Panc1 (cell line): ENCODE results near the gene BTBD18. TPM values are rescaled to one million over a fixed set of nuclear protein-coding genes. Genes with fewer than 3 reads are reported as not detected.

Experiments used
- ATAC-seq: fragments of 200-7000 bp; cut with Tn5 transposase; 2 replicates; pipeline ENCODE4 v1.9.1; 2020; ENCODE audit warnings: mild to moderate bottlenecking, moderate library complexity
- BruUV-seq: library from RNA; stranded (reverse); fragments of 400-500 nt; replicated peaks from 2 replicates; lab custom pipeline; 2021; lab: Mats Ljungman, UMichigan
- CTCF ChIA-PET: fragments of 300-600 bp; sonication (Branson Sonifier 250); formaldehyde crosslinking; loops from one replicate; lab custom pipeline; 2022; ENCODE audit warnings: antibody characterized with exemption; lab: Charles Lee
- POLR2A ChIA-PET: fragments of 300-600 bp; sonication (Branson Sonifier 250); formaldehyde crosslinking; loops from one replicate; lab custom pipeline; 2022; ENCODE audit warnings: antibody characterized with exemption; lab: Charles Lee
- DNase-seq: peaks from one replicate; pipeline ENCODE4 v3.0.0-alpha.2; 2010; ENCODE audit warnings: low read depth, low spot score
- H3K27ac ChIP-seq: 2 replicates; pipeline ENCODE4 v1.5.1; 2011; ENCODE audit warnings: mild to moderate bottlenecking, low read length, inconsistent platforms
- H3K27me3 ChIP-seq: fragments of 200-500 bp; sonication (Bioruptor generic); 2 replicates; pipeline ENCODE4 v1.6.0; 2014; ENCODE audit warnings: low read length, inconsistent platforms; ENCODE audit not compliant: control insufficient read depth, insufficient read depth
- H3K36me3 ChIP-seq: fragments of 200-500 bp; sonication (Bioruptor generic); 2 replicates; pipeline ENCODE4 v1.5.1; 2014; ENCODE audit warnings: inconsistent platforms, mild to moderate bottlenecking, low read length, moderate library complexity; ENCODE audit not compliant: control insufficient read depth, insufficient read depth
- H3K4me1 ChIP-seq: 2 replicates; pipeline ENCODE4 v1.5.1; 2011; ENCODE audit warnings: inconsistent platforms, mild to moderate bottlenecking, low read length, moderate library complexity; ENCODE audit not compliant: control insufficient read depth, insufficient read depth
- H3K4me3 ChIP-seq, 2 experiments: 2 replicates each; pipeline ENCODE4 v1.5.1; 2011 to 2012; ENCODE audit warnings: low read depth in 2 of 2, low read length in 2 of 2, mild to moderate bottlenecking in 2 of 2, inconsistent platforms in 1 of 2, moderate library complexity in 1 of 2
- H3K9me3 ChIP-seq: fragments of 200-500 bp; sonication (Bioruptor generic); 2 replicates; pipeline ENCODE4 v1.5.1; 2014; ENCODE audit warnings: low read depth, mild to moderate bottlenecking, inconsistent platforms, low read length, moderate library complexity; ENCODE audit not compliant: control insufficient read depth, insufficient read depth
- POLR2AphosphoS5 ChIP-seq: IDR thresholded peaks from 2 replicates; pipeline ENCODE4 v1.6.1; 2012; ENCODE audit warnings: mild to moderate bottlenecking, low read depth, low read length, moderate library complexity
- SIN3A ChIP-seq: IDR thresholded peaks from 2 replicates; pipeline ENCODE4 v1.6.1; 2012; ENCODE audit warnings: low read depth, mild to moderate bottlenecking, low read length, moderate library complexity, borderline replicate concordance; ENCODE audit not compliant: insufficient read depth
- TCF7L2 ChIP-seq: IDR thresholded peaks from 2 replicates; pipeline ENCODE4 v1.6.1; 2011; ENCODE audit warnings: mild to moderate bottlenecking, low read depth, low read length, inconsistent platforms
- in situ Hi-C: cut with HindIII; loops from 2 replicates; pipeline ENCODE4 v1.10.0; 2016; ENCODE audit warnings: low sequenced_read_pairs, low pct_unique_long_range_greater_than_20kb
- intact Hi-C: fragments of 100-400 bp; cut with micrococcal nuclease; formaldehyde crosslinking; loops from one replicate; pipeline ENCODE4 v1.10.0; 2022; ENCODE audit not compliant: unreplicated experiment
- total RNA-seq: library from RNA; stranded (reverse); gene quantifications from one replicate; pipeline ENCODE4 v1.2.1, GENCODE V29; 2021; ENCODE audit not compliant: unreplicated experiment
- TF ChIP-seq, protein P1 (sequence below), 2 experiments: IDR thresholded peaks; 2 replicates each; pipeline ENCODE4 v1.6.1; 2011 to 2012; ENCODE audit warnings: low read depth in 2 of 2, control low read depth in 1 of 2, low read length in 1 of 2, mild to moderate bottlenecking in 1 of 2, moderate library complexity in 1 of 2; ENCODE audit not compliant: insufficient read depth in 1 of 2
- TF ChIP-seq, protein P2 (sequence below): fragments of 450-650 bp; IDR thresholded peaks from 2 replicates; pipeline ENCODE4 v1.5.1; 2017; ENCODE audit warnings: mild to moderate bottlenecking

The BTBD18 gene
- total RNA-seq, 1 experiment from 2014 or later, result not detected

DNA sequence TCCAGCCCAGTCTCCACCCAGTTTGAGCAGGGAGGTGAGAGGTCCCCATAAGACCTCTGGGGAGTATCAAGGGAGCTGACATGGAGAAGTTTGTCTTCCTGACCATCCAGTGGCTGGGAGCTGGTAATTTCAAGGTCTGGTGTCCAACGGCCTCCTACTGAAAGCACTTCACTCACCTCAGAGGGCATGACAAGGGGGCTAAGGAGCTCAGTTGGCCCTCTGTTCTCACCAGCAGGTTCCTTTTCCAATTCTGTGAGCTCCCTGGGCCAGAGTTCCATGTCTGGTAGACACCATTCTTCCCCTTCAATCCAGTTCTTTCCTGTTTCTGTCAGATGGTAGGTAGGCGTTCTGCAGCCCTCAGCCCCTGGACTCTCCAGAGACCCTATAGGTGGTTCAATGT lies 7.3 kb downstream of the BTBD18 start:
- H3K4me3 ChIP-seq, result no peak overlapping the region
- ATAC-seq (no peak), DNase-seq (no peak)
- H3K27ac ChIP-seq, result no peak overlapping the region
- in situ Hi-C loops, result no loop called here
- ChIA-PET POLR2A (no interaction called here), CTCF (no interaction called here)
- TF ChIP-seq SIN3A, result no peak
- TF ChIP-seq, protein P1, sequence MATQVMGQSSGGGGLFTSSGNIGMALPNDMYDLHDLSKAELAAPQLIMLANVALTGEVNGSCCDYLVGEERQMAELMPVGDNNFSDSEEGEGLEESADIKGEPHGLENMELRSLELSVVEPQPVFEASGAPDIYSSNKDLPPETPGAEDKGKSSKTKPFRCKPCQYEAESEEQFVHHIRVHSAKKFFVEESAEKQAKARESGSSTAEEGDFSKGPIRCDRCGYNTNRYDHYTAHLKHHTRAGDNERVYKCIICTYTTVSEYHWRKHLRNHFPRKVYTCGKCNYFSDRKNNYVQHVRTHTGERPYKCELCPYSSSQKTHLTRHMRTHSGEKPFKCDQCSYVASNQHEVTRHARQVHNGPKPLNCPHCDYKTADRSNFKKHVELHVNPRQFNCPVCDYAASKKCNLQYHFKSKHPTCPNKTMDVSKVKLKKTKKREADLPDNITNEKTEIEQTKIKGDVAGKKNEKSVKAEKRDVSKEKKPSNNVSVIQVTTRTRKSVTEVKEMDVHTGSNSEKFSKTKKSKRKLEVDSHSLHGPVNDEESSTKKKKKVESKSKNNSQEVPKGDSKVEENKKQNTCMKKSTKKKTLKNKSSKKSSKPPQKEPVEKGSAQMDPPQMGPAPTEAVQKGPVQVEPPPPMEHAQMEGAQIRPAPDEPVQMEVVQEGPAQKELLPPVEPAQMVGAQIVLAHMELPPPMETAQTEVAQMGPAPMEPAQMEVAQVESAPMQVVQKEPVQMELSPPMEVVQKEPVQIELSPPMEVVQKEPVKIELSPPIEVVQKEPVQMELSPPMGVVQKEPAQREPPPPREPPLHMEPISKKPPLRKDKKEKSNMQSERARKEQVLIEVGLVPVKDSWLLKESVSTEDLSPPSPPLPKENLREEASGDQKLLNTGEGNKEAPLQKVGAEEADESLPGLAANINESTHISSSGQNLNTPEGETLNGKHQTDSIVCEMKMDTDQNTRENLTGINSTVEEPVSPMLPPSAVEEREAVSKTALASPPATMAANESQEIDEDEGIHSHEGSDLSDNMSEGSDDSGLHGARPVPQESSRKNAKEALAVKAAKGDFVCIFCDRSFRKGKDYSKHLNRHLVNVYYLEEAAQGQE (IDR thresholded peaks at IDR 0.05; ENCODE audit: insufficient read depth in 1 of 2, low read depth in 2 of 2, low read length in 1 of 2), result no peak
- TF ChIP-seq, protein P2, sequence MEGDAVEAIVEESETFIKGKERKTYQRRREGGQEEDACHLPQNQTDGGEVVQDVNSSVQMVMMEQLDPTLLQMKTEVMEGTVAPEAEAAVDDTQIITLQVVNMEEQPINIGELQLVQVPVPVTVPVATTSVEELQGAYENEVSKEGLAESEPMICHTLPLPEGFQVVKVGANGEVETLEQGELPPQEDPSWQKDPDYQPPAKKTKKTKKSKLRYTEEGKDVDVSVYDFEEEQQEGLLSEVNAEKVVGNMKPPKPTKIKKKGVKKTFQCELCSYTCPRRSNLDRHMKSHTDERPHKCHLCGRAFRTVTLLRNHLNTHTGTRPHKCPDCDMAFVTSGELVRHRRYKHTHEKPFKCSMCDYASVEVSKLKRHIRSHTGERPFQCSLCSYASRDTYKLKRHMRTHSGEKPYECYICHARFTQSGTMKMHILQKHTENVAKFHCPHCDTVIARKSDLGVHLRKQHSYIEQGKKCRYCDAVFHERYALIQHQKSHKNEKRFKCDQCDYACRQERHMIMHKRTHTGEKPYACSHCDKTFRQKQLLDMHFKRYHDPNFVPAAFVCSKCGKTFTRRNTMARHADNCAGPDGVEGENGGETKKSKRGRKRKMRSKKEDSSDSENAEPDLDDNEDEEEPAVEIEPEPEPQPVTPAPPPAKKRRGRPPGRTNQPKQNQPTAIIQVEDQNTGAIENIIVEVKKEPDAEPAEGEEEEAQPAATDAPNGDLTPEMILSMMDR, result no peak
- TF ChIP-seq POLR2AphosphoS5, result no peak; the same call in 1 of the 2 replicates
- no TSS peak for BruUV-seq
- intact Hi-C loops, result no loop called here
- H3K27me3 ChIP-seq, result no peaks in the 10 kb centered on the region
- H3K36me3 ChIP-seq, result peaks cover 10% of the 10 kb centered on the region; the same call in 1 of the 2 replicates
- H3K4me1 ChIP-seq, result peaks cover 11% of the 10 kb centered on the region
- H3K9me3 ChIP-seq, result no peaks in the 10 kb centered on the region

DNA sequence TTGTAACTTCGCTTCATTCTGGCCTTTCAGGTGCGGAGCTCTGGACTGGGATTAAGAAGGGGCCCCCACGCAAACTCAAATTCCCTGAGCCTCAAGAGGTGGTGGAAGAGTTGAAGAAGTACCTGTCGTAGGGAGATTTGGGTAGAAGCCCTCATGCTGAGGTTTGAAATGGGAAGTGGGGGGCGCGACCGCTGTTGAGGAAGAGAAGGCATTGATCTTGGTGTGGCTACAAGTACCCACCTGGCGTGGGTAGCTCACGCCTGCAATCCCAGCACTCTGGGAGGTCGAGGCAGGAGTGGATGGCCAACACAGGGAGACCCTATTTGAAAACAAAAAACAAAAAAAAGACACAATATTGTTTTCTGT lies 9.5 kb downstream of the BTBD18 start:
- Histone ChIP-seq H3K27me3 (no peaks in the 10 kb centered on the region), H3K9me3 (no peaks in the 10 kb centered on the region), H3K4me3 (peak overlapping the region; percentile 96 to 99), H3K27ac (peak overlapping the region; percentile 96), H3K36me3 (peaks cover 18% of the 10 kb centered on the region; the same call in 1 of the 2 replicates), H3K4me1 (peaks cover 11% of the 10 kb centered on the region)
- ATAC-seq (no peak), DNase-seq (no peak)
- in situ Hi-C loops, result no loop called here
- BruUV-seq, result TSS peak; percentile 83
- ChIA-PET CTCF (interaction anchor here (0.7 to 1.1 kb wide), 2 partner anchors 9 to 59 kb away, joined by 3 to 4 read pairs; partner anchors contain the start of gene BTBD18), POLR2A (interaction anchor here (0.5 kb wide), 1 partner anchor 426 kb away, joined by 4 read pairs; no protein-coding TSS in a partner anchor)
- TF ChIP-seq, protein P2, result no peak
- TF ChIP-seq TCF7L2, result no peak
- no peak; the same call in 1 of the 2 replicates for TF ChIP-seq POLR2AphosphoS5
- TF ChIP-seq SIN3A, result no peak
- TF ChIP-seq, protein P1 (IDR thresholded peaks at IDR 0.05; ENCODE audit: insufficient read depth in 1 of 2, low read depth in 2 of 2, low read length in 1 of 2), result no peak
- intact Hi-C loops, result no loop called here
